ENCODE measurements around the gene SORL1. TPM values are rescaled to one million over a fixed set of nuclear protein-coding genes. Genes with fewer than 3 reads are reported as not detected.

The SORL1 gene
- total and polyA plus RNA-seq, 9 of the 15 experiments (the other 6 are each of a cell fraction or from before 2014, with no cell fraction given): 0.01 to 0.66 TPM; not detected in 7

- in situ Hi-C loops (cut with MboI): loop anchor here (10.0 kb wide), 1 partner anchor 854 kb away; no protein-coding TSS in a partner anchor
- 0% methylated on average over 2 of the region's 2 CpGs for WGBS (ENCODE audit: insufficient coverage, low coverage, missing lambda C conversion rate)
- Histone ChIP-seq H3K4me3 (no peak overlapping the region), H3K9me1 (ENCODE audit: control insufficient read depth, insufficient read depth, low read length) (no peaks in the 10 kb centered on the region), H3K27ac (ENCODE audit: extremely low read depth, low read depth, low read length) (no peak overlapping the region), H2AFZ (ENCODE audit: low read depth, low read length) (no peak overlapping the region), H3K9me3 (replicated peaks; ENCODE audit: control insufficient read depth, insufficient read depth, low read depth, low read length) (no peaks in the 10 kb centered on the region), H3K36me3 (ENCODE audit: control insufficient read depth, insufficient read depth, low read length) (no peaks in the 10 kb centered on the region), H4K20me1 (replicated peaks; ENCODE audit: control insufficient read depth, insufficient read depth, low read length) (no peaks in the 10 kb centered on the region), H3K79me2 (ENCODE audit: control insufficient read depth, insufficient read depth, low read length) (no peaks in the 10 kb centered on the region), H3K9ac (ENCODE audit: insufficient read depth in 1 of 2, low read depth in 2 of 2, low read length in 2 of 2) (no peak overlapping the region), H3K4me2 (ENCODE audit: insufficient read depth, low read length) (no peak overlapping the region), H3K4me1 (replicated peaks in 1 of 2; ENCODE audit: control insufficient read depth in 2 of 2, insufficient read depth in 2 of 2, low read length in 2 of 2) (peaks cover 0 to 8% of the 10 kb centered on the region in 2 experiments; a peak in 2 of 5 replicates), H3K27me3 (ENCODE audit: control insufficient read depth in 2 of 2, insufficient read depth in 2 of 2, low read length in 2 of 2) (no peaks in the 10 kb centered on the region)
- FAIRE-seq (no peak), DNase-seq (ENCODE audit: extremely low read depth in 1 of 4, low spot score in 3 of 4) (no peak), ATAC-seq (no peak)
- POLR2A ChIA-PET: no interaction called here
- TF ChIP-seq FOXK1 (CRISPR knock-in tag; IDR thresholded peaks at IDR 0.05; ENCODE audit: borderline replicate concordance) (no peak), ZNF143 (CRISPR knock-in tag; IDR thresholded peaks at IDR 0.05) (no peak), GABPB2 (CRISPR knock-in tag; conservative IDR thresholded peaks at IDR 0.05) (no peak), SNRNP70 (optimal IDR thresholded peaks at IDR 0.05; ENCODE audit: low read depth, low read length) (no peak), SMARCB1 (IDR thresholded peaks at IDR 0.05; ENCODE audit: insufficient read length, low read depth) (no peak), HDAC8 (tag; IDR thresholded peaks at IDR 0.05) (no peak), TCF7 (IDR thresholded peaks at IDR 0.05; ENCODE audit: borderline replicate concordance) (no peak), C11orf30 (IDR thresholded peaks at IDR 0.05; ENCODE audit: low read depth) (no peak), KLF1 (tag; IDR thresholded peaks at IDR 0.05) (no peak), CBX2 (IDR thresholded peaks at IDR 0.05; ENCODE audit: insufficient read depth, low read length, poor library complexity, severe bottlenecking) (no peak), KHSRP (IDR thresholded peaks at IDR 0.05) (no peak), ZNF232 (CRISPR knock-in tag; IDR thresholded peaks at IDR 0.05) (no peak), HMG20A (CRISPR knock-in tag; conservative IDR thresholded peaks at IDR 0.05) (no peak), HOXB6 (CRISPR knock-in tag; IDR thresholded peaks at IDR 0.05; ENCODE audit: borderline replicate concordance) (no peak), SREBF2 (CRISPR knock-in tag; IDR thresholded peaks at IDR 0.05) (no peak), MTA3 (IDR thresholded peaks at IDR 0.05; ENCODE audit: borderline replicate concordance) (no peak), NR1H2 (CRISPR knock-in tag; IDR thresholded peaks at IDR 0.05) (no peak), POLR3G (IDR thresholded peaks at IDR 0.05; ENCODE audit: extremely low read depth, insufficient read length, insufficient replicate concordance) (no peak)
- no TSS peak for BruUV-seq (replicated peaks)
- CTCF ChIA-PET (ENCODE audit: low intra/inter-chr PET ratio): no interaction called here
- intact Hi-C loops (cut with micrococcal nuclease): no loop called here
These were observed 199.1 kb downstream of the SORL1 start for GRCh38 chr11:121651257-121651605.
